C4-2B (cell line): ENCODE results near the gene PHLDB3.

Experiments used
- ZFX ChIP-seq: fragments of 450-650 bp; IDR thresholded peaks from 2 replicates; pipeline ENCODE4 v1.6.1; 2017
- TF ChIP-seq, protein P1 (sequence below): fragments of 450-650 bp; conservative IDR thresholded peaks from 2 replicates; pipeline ENCODE4 v1.5.1; 2017; ENCODE audit warnings: mild to moderate bottlenecking

DNA sequence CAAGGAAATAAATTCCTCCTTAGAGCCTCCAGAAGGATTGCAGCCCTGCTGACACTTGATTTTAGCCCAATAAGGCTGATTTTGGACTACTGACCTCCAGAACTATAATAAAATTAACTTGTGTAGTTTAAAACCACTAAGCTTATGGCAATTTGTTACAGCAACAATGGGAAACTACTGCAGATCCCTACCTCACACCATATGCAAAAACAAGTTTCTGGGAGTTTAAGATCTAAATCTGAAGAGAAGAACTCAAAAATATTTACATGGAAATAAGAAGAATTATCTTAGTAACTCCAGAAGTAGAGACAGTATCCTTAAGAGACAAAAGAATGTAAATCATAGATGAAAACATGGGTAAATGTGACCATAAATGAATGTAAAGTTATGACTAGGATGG, 34.4 kb upstream of the PHLDB3 start:
- TF ChIP-seq, protein P1, sequence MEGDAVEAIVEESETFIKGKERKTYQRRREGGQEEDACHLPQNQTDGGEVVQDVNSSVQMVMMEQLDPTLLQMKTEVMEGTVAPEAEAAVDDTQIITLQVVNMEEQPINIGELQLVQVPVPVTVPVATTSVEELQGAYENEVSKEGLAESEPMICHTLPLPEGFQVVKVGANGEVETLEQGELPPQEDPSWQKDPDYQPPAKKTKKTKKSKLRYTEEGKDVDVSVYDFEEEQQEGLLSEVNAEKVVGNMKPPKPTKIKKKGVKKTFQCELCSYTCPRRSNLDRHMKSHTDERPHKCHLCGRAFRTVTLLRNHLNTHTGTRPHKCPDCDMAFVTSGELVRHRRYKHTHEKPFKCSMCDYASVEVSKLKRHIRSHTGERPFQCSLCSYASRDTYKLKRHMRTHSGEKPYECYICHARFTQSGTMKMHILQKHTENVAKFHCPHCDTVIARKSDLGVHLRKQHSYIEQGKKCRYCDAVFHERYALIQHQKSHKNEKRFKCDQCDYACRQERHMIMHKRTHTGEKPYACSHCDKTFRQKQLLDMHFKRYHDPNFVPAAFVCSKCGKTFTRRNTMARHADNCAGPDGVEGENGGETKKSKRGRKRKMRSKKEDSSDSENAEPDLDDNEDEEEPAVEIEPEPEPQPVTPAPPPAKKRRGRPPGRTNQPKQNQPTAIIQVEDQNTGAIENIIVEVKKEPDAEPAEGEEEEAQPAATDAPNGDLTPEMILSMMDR: no peak
- no peak for TF ChIP-seq ZFX
